GM12873 (cell line): ENCODE measurements around the gene RABEP1.

ENCODE experiments used
- CTCF ChIP-seq: IDR thresholded peaks from 2 replicates; pipeline ENCODE4 v1.5.1; 2012; ENCODE audit warnings: low read depth, mild to moderate bottlenecking, moderate library complexity, low read length, control low read depth; ENCODE audit not compliant: insufficient read depth; ENCODE audit errors: missing control alignments

The RABEP1 gene

DNA sequence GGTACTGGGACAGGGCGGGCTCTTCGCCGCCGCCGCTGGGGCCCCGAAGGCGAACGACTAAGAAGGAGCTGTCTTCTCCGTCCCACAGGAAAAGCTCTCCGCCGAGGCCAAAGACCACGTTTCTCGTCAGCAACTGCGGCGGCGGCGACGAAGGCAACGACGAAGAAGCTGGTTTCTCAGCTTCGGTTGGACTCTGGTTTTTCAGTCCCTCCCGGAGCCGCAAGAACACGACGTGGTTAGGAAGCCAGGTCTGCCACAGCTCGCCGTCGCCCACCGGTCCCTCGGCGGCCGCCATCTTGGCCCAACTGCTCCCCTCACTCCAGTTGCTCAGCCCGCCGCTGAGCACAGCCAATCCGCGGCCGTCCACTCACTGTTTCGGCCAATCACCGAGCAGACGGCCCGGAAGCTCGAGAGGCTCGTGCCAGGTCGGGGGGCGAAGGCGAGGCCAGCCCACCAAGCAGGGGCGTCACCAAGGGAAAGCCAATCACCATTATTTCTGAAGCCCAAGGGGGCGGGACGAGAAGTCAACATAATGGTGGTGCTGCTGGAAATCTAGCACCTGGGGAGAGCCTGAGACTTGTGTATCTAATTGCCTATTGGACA lies 137.4 kb downstream of the RABEP1 start, which contains the start of gene NUP88:
TSS of gene NUP88 (minus strand) at position 307 of the 603 bp plus-strand sequence. CDS start at position 295, 12 bp downstream.
- no peak for TF ChIP-seq CTCF

DNA sequence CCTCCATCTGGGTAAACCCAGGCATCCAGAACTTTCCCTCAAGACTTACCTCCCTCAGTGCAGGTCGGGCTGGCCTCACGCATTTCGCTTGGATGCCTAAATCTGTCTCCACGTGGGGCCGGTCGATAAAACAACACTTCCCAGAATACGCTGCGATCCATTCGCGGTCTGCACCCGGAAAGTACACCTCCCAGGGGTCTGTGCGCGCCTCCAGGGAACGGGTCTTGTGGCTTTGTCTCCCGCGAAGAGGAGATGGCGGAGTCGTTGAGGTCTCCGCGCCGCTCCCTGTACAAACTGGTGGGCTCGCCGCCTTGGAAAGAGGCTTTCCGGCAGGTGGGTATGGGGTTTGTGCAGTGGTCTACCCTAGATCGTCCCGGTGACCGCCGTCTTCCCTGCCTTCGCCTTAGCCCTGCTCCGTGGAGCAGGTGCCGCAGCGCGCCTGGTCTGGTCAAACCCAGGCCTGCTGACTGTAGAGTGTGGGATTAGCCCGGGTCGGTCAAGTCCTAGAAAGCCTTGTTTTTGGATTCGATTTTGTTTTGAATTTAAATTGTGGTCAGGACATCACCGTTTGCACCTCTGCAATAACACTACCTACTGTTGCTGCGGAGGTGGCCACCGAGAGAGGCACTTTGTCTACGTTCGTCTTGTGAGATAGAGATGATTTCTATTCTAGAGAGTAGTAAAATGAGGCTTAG lies 138.0 kb downstream of the RABEP1 start, which contains the start of gene RPAIN:
TSS of gene RPAIN (plus strand) at position 224 of the 695 bp plus-strand sequence. CDS start at position 253, 29 bp downstream.
- TF ChIP-seq CTCF = no peak

- TF ChIP-seq CTCF = no peak
Measured at GRCh38 chr17:5422505-5422904, 140.4 kb downstream of the RABEP1 start.

DNA sequence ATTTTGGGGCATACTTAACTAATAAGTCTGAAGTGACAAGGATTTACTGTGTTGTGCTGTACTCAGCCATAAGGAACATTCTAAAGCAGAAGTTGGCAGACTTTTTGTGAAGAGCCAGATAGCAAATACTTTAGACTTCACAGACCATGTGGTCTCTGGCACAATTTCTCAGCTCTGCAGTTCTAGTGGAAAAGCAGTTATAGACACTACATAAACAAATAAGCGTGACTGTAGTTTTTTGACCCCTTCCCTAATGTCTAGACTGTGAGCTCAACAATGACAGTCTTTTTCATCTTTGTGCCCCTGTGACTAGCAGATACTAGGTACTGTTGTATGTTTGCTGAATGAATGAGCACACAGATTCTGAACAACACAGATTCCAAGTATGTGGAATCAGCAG lies 142.8 kb downstream of the RABEP1 start:
- no peak for TF ChIP-seq CTCF

DNA sequence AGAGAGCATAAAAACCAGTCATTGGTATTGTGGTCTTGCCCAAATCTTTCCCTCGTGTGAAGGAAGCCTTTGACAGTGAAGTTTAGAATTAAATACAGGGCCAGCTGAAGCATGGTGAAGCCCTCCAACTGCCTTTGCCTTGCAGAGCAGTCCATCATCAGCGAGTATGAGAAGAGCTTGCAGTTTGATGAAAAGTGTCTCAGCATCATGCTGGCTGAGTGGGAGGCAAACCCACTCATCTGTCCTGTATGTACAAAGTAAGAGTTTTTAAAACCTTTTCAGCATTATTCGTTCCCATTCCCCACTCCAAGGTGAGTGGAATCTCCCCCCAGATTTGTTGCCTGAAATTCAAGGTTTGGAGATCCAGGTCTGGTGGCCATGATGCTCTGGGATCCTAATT lies 143.7 kb downstream of the RABEP1 start:
- no peak for TF ChIP-seq CTCF

- TF ChIP-seq CTCF = no peak
Measured at GRCh38 chr17:5429191-5429887, 147.3 kb downstream of the RABEP1 start.

GRCh38 chr17:5430413-5430999 lies 148.4 kb downstream of the RABEP1 start:
- TF ChIP-seq CTCF = no peak
